Hepatocyte (in vitro differentiated cells): ENCODE measurements around the gene CCDC12. TPM values are rescaled to one million over a fixed set of nuclear protein-coding genes. Genes with fewer than 3 reads are reported as not detected.

ENCODE experiments used
- DNase-seq: peaks from one replicate; pipeline ENCODE4 v3.0.0-alpha.2; 2016; ENCODE audit warnings: low spot score
- H2AFZ ChIP-seq: fragments of 200-600 bp; sonication (generic); 2 replicates; pipeline ENCODE4 v1.6.0; 2016; ENCODE audit warnings: antibody characterized with exemption, mild to moderate bottlenecking
- H3K27ac ChIP-seq: fragments of 200-600 bp; sonication (generic); 2 replicates; pipeline ENCODE4 v1.5.1; 2016; ENCODE audit warnings: mild to moderate bottlenecking
- H3K27me3 ChIP-seq: fragments of 200-600 bp; sonication (generic); 2 replicates; pipeline ENCODE4 v1.6.1; 2016
- H3K36me3 ChIP-seq: fragments of 200-600 bp; sonication (generic); replicated peaks from 2 replicates; pipeline ENCODE4 v1.5.1; 2016; ENCODE audit warnings: low read depth; ENCODE audit not compliant: insufficient read depth
- H3K4me1 ChIP-seq: fragments of 200-600 bp; sonication (generic); 2 replicates; pipeline ENCODE4 v1.5.1; 2016; ENCODE audit warnings: mild to moderate bottlenecking, moderate library complexity; ENCODE audit not compliant: insufficient read depth
- H3K4me2 ChIP-seq: fragments of 200-600 bp; sonication (generic); 2 replicates; pipeline ENCODE4 v1.6.0; 2016
- H3K4me3 ChIP-seq: fragments of 200-600 bp; sonication (generic); 2 replicates; pipeline ENCODE4 v1.5.1; 2016; ENCODE audit warnings: mild to moderate bottlenecking
- H3K79me2 ChIP-seq: fragments of 200-600 bp; sonication (generic); 2 replicates; pipeline ENCODE4 v1.6.0; 2017; ENCODE audit warnings: mild to moderate bottlenecking
- H3K9me2 ChIP-seq: fragments of 200-600 bp; sonication (generic); replicated peaks from 2 replicates; pipeline ENCODE4 v1.6.0; 2017; ENCODE audit warnings: mild to moderate bottlenecking; ENCODE audit not compliant: insufficient read depth
- H3K9me3 ChIP-seq: fragments of 200-600 bp; sonication (generic); 2 replicates; pipeline ENCODE4 v1.5.1; 2016; ENCODE audit warnings: low read depth, mild to moderate bottlenecking
- H4K20me1 ChIP-seq: fragments of 200-600 bp; sonication (generic); 2 replicates; pipeline ENCODE4 v1.6.0; 2016; ENCODE audit warnings: mild to moderate bottlenecking; ENCODE audit not compliant: insufficient read depth, poor library complexity, severe bottlenecking
- EZH2 ChIP-seq: fragments of 200-600 bp; sonication (generic); IDR thresholded peaks from 2 replicates; pipeline ENCODE4 v1.6.1; 2016; ENCODE audit warnings: antibody characterized with exemption, mild to moderate bottlenecking, borderline replicate concordance
- EZH2phosphoT487 ChIP-seq: fragments of 200-600 bp; sonication (generic); IDR thresholded peaks from one replicate; pipeline ENCODE4 v1.6.1; 2018; ENCODE audit warnings: antibody characterized with exemption, mild to moderate bottlenecking, low read depth, moderate library complexity; ENCODE audit not compliant: unreplicated experiment, severe bottlenecking
- WGBS: methylation state at CpG from one replicate; pipeline ENCODE4 v1.1.6; 2016; ENCODE audit warnings: low lambda C conversion rate; ENCODE audit errors: missing lambda C conversion rate; 5-methylcytosine and 5-hydroxymethylcytosine counted together
- polyA plus RNA-seq: library from polyadenylated mRNA; unstranded; fragments of >200 nt; fragmentation: Nextera tagmentation; extraction: Ambion mirVana; gene quantifications from 2 replicates; pipeline ENCODE4 v1.2.1, GENCODE V29; 2016
- total RNA-seq: library from RNA; depleted of rRNA; stranded (reverse); fragments of >200 nt; gene quantifications from 2 replicates; pipeline ENCODE4 v1.2.3, GENCODE V29; 2014
- TF ChIP-seq, protein P1 (sequence below): fragments of 200-600 bp; sonication (generic); IDR thresholded peaks from 2 replicates; pipeline ENCODE4 v1.5.1; 2016; ENCODE audit warnings: antibody characterized with exemption, mild to moderate bottlenecking; ENCODE audit not compliant: poor library complexity

CCDC12 gene
- total and polyA plus RNA-seq, 2 experiments from 2014 or later, result 41.1 to 78.4 TPM

DNA sequence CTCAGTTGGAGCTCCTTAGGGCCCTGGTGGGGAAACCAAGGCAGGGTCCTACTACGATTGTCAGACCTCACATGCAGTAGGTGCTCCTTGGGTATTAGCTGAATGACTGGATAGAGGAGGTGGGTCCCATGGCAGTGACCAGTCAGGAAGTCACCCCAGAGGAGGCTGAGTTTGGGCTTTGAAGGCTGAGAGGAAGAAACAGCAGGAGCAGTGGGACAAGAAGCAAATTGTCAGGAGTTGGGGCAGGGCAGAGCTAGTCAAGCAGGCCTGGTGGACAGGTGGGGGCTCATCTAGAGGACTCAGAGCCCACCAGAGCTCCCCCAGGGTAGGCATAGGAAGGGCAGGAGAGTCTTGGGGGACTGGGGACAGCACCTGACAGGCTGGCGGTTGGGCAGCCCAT, 6.0 kb upstream of the CCDC12 start:
- Histone ChIP-seq H2AFZ (no peak overlapping the region), H3K27me3 (no peaks in the 10 kb centered on the region), H3K4me1 (peaks cover 30% of the 10 kb centered on the region), H3K27ac (peak overlapping the region; percentile 85), H3K79me2 (peaks cover 63% of the 10 kb centered on the region), H3K9me2 (no peaks in the 10 kb centered on the region), H4K20me1 (no peaks in the 10 kb centered on the region), H3K9me3 (no peaks in the 10 kb centered on the region), H3K36me3 (no peaks in the 10 kb centered on the region), H3K4me2 (peak overlapping the region; percentile 90), H3K4me3 (no peak overlapping the region)
- DNase-seq, result no peak
- TF ChIP-seq EZH2, result no peak
- WGBS, result 74% methylated on average over 2 of the region's 2 CpGs

DNA sequence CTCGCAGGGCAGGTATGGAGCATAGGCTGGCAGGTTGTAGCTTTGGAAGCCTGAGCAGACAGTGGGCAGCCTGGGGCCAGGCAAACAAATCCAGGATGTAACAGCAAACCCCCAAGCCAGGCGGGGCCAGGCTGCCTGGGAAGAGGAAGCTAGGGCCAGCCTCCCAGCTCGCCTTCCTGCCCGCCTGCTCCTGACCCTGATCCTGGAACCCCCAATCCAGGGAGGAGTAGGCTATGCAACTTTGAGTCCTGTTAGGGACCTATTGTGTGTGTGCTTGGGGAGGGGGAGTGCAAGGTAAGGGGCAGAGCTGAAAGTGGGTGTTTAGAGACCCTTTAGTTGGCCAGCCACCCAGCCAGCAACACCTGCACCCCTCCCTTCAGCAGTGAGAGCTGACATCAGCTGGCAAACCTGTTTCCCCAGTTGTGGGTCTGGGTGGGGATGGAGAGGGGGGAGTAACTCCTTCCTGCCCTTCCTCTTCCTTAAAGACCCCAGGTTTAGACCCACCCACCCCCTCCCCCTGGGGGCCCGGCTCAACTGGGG, 5.5 kb upstream of the CCDC12 start:
- Histone ChIP-seq H3K36me3 (no peaks in the 10 kb centered on the region), H3K9me3 (no peaks in the 10 kb centered on the region), H4K20me1 (no peaks in the 10 kb centered on the region), H3K4me1 (peaks cover 30% of the 10 kb centered on the region), H3K27ac (peak overlapping the region; percentile 85), H3K4me3 (no peak overlapping the region), H3K27me3 (no peaks in the 10 kb centered on the region), H3K79me2 (peaks cover 63% of the 10 kb centered on the region), H3K9me2 (no peaks in the 10 kb centered on the region), H2AFZ (no peak overlapping the region), H3K4me2 (peak overlapping the region; percentile 90)
- TF ChIP-seq EZH2 (no peak), EZH2phosphoT487 (no peak)
- TF ChIP-seq, protein P1, sequence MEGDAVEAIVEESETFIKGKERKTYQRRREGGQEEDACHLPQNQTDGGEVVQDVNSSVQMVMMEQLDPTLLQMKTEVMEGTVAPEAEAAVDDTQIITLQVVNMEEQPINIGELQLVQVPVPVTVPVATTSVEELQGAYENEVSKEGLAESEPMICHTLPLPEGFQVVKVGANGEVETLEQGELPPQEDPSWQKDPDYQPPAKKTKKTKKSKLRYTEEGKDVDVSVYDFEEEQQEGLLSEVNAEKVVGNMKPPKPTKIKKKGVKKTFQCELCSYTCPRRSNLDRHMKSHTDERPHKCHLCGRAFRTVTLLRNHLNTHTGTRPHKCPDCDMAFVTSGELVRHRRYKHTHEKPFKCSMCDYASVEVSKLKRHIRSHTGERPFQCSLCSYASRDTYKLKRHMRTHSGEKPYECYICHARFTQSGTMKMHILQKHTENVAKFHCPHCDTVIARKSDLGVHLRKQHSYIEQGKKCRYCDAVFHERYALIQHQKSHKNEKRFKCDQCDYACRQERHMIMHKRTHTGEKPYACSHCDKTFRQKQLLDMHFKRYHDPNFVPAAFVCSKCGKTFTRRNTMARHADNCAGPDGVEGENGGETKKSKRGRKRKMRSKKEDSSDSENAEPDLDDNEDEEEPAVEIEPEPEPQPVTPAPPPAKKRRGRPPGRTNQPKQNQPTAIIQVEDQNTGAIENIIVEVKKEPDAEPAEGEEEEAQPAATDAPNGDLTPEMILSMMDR, result no peak
- WGBS, result 20% methylated on average over 4 of the region's 5 CpGs
- peak; percentile 62 for DNase-seq

DNA sequence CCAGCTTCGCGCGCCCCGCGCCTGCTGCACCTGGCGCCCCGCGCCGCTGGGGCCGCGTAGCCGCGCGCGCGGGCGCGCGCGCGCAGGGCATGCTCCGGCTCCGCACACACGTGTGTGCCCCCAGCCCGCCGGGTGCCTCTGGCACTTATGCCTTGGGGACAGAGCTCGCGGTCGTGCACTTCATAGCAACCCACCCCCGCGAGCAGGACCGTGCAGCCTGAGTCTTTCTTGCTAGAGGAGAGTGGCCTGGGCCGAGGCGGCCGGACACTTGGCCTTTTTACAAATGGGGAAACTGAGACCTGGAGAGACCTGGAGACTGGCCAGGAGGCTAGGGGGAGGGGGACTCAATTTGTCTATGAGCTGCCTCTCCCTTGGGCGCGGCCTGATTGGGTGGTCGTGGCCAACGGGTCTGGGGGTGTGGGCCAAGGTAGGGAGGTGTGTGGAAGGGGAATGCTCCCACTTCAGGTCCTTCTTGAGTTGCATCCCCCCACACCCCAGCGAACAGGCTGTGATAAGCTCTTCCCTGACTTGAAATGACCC, 3.5 kb upstream of the CCDC12 start:
- Histone ChIP-seq H4K20me1 (no peaks in the 10 kb centered on the region), H3K9me3 (no peaks in the 10 kb centered on the region), H3K36me3 (no peaks in the 10 kb centered on the region), H3K79me2 (peaks cover 63% of the 10 kb centered on the region), H3K4me1 (peaks cover 26% of the 10 kb centered on the region), H3K27me3 (no peaks in the 10 kb centered on the region), H2AFZ (no peak overlapping the region), H3K4me3 (peak overlapping the region; percentile 89), H3K9me2 (no peaks in the 10 kb centered on the region), H3K27ac (peak overlapping the region; percentile 74), H3K4me2 (peak overlapping the region; percentile 90)
- TF ChIP-seq EZH2phosphoT487, result no peak
- TF ChIP-seq EZH2, result no peak
- TF ChIP-seq, protein P1, result no peak
- no peak for DNase-seq
- 6% methylated on average over 27 of the region's 40 CpGs for WGBS

DNA sequence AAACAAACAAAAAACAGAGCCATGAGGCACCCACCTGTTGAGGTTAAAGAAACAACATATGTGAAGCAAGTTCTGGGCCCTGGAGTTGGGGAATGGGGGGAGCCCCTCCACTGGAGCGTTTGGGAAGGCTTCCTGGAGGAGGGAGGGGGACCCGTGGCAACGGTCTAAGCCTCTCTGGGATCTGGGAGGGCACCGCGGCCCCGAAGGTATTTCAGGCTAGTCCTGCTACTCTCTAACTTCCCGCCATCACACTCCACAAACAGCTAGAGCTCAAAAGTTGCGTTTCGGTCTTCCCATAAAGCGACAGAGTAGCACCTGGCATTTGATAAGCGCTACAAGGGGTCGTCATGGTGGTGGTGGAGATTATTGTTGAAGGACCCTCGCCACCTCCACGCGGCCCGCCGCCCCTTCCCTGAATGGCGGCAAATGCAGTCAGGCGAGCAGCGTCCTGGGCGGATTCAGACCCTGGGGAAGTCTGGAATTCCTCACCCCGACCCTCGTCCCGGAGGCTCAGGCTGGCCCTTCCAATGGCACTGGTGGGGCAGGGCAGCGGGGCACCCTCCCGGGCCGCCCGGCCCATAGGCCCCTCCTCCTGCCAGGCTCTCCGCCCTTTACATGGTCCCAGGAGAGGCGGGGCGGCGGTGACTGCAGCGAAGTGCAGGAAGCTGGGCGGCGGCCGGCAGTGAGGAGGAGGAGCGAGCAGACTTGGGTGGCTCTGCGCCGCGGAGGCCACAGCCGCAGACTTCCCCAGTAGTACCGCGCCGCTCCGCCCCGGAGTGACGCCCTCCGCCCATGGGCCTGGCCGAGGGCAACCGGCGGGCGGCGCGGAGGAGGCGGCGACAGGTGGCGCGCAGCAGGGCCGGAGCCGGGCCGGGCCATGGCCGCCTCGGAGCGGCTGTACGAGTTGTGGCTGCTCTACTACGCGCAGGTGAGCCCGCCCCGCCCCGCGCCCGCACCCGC, 2.7 kb upstream of the CCDC12 start, which contains the start of gene NBEAL2:
Gene NBEAL2 (plus strand): TSS at position 682 of the 960 bp plus-strand sequence. CDS start 196 bp downstream, at position 878.
- Histone ChIP-seq H3K79me2 (peaks cover 63% of the 10 kb centered on the region), H3K4me1 (peaks cover 32% of the 10 kb centered on the region)

More for the DNA sequence above, 2.7 kb upstream of the CCDC12 start, which contains the start of gene NBEAL2:
- DNase-seq, result peak; percentile 97
- TF ChIP-seq, protein P1, result peak; percentile 5
- TF ChIP-seq EZH2, result no peak
- whole genome bisulfite sequencing, result 1% methylated on average over 48 of the region's 73 CpGs
- no peaks in the 10 kb centered on the region for H3K36me3 ChIP-seq
- H3K9me3 ChIP-seq, result no peaks in the 10 kb centered on the region
- no peaks in the 10 kb centered on the region for H3K27me3 ChIP-seq
- peak within 1 kb of the TSS; percentile 89 for H3K4me3 ChIP-seq
- peaks cover 5% of the 10 kb centered on the region for H4K20me1 ChIP-seq
- peak within 1 kb of the TSS; percentile 87 for H3K27ac ChIP-seq
- H3K4me2 ChIP-seq, result peak within 1 kb of the TSS; percentile 90
- H2AFZ ChIP-seq, result peak within 1 kb of the TSS; percentile 76
- H3K9me2 ChIP-seq, result no peaks in the 10 kb centered on the region
